Keratinocyte (primary cell): ENCODE data around the gene ZFYVE19.

Source experiments
- CTCF ChIP-seq, 3 experiments: IDR thresholded peaks in 1 of 3; conservative IDR thresholded peaks in 1 of 3; optimal IDR thresholded peaks in 1 of 3; 2 replicates in 2 of 3; 3 replicates in 1 of 3; pipeline versions ENCODE3 to v1.5.1; 2011; ENCODE audit warnings: low read length in 3 of 3, mild to moderate bottlenecking in 3 of 3, moderate library complexity in 2 of 3, control low read depth in 1 of 3, inconsistent platforms in 1 of 3; ENCODE audit not compliant: insufficient read depth in 2 of 3; ENCODE audit errors: extremely low read depth in 1 of 3
- EZH2 ChIP-seq: IDR thresholded peaks from one replicate; pipeline ENCODE4 v1.6.1; 2012; ENCODE audit warnings: inconsistent platforms, mild to moderate bottlenecking, low read length, moderate library complexity

- TF ChIP-seq CTCF (optimal IDR thresholded peaks at IDR 0.05 in 1 of 3, IDR thresholded peaks at IDR 0.05 in 1 of 3, conservative IDR thresholded peaks at IDR 0.05 in 1 of 3; ENCODE audit: extremely low read depth in 1 of 3, insufficient read depth in 2 of 3, low read length in 3 of 3) (no peak), EZH2 (no peak)
Measured at GRCh38 chr15:40803688-40804087, 3.2 kb upstream of the ZFYVE19 start.
